ENCODE data around the gene HERPUD1. TPM values are rescaled to one million over a fixed set of nuclear protein-coding genes. Genes with fewer than 3 reads are reported as not detected.
A peak's percentile ranks its signal among the peaks of the same experiment; 100 is the strongest.

Gene HERPUD1
- total RNA-seq, 1 donor from 2014 or later = 251 TPM

DNA sequence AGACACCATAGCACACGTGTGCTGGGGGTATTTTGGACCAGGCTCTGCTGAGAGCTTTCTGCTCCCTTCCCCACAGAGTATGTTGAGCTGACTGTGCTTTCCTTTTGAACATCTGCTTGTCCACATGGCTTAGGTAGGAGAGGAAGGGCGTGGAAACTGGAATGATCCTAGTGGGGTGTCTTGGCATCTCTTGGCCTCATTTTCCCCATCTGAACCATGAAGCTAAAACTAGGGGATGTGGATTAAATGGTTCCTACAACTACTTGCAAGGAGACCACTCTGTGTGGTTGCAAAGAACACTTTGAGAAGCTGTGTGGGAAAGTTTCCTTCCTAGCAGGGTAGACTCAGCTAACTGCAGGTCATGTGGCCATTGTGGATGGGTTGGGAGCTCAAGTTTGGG is 50.8 kb downstream of the HERPUD1 start:
- Mint-ChIP-seq H3K4me1 (ENCODE audit: unreplicated experiment) (peaks cover 16% of the 10 kb centered on the region), H3K9me3 (ENCODE audit: unreplicated experiment) (no peaks in the 10 kb centered on the region), H3K27ac (ENCODE audit: unreplicated experiment) (no peak overlapping the region), H3K4me3 (ENCODE audit: unreplicated experiment) (no peak overlapping the region), H3K36me3 (ENCODE audit: unreplicated experiment) (no peaks in the 10 kb centered on the region), H3K27me3 (ENCODE audit: unreplicated experiment) (no peaks in the 10 kb centered on the region)
- no peak for DNase-seq (ENCODE audit: extremely low spot score, unreplicated experiment)
- TF ChIP-seq, protein P1, sequence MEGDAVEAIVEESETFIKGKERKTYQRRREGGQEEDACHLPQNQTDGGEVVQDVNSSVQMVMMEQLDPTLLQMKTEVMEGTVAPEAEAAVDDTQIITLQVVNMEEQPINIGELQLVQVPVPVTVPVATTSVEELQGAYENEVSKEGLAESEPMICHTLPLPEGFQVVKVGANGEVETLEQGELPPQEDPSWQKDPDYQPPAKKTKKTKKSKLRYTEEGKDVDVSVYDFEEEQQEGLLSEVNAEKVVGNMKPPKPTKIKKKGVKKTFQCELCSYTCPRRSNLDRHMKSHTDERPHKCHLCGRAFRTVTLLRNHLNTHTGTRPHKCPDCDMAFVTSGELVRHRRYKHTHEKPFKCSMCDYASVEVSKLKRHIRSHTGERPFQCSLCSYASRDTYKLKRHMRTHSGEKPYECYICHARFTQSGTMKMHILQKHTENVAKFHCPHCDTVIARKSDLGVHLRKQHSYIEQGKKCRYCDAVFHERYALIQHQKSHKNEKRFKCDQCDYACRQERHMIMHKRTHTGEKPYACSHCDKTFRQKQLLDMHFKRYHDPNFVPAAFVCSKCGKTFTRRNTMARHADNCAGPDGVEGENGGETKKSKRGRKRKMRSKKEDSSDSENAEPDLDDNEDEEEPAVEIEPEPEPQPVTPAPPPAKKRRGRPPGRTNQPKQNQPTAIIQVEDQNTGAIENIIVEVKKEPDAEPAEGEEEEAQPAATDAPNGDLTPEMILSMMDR (IDR thresholded peaks at IDR 0.05) = no peak

DNA sequence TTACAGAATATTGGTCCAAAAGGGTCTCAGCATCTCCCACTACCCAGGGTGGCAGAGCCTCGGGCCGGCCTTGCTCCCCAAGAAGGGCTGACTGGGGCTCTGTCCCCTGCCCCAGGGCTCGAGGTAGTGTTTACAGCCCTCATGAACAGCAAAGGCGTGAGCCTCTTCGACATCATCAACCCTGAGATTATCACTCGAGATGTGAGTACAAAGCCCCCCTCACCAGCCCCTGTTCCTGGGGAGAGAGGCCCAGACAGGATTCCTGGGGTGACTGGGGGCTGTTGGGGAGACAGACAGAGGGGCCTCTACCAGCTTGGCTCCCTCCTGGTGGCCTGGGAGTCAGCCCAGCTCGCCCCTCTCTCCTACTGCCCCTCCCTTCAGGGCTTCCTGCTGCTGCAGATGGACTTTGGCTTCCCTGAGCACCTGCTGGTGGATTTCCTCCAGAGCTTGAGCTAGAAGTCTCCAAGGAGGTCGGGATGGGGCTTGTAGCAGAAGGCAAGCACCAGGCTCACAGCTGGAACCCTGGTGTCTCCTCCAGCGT is 51.3 kb downstream of the HERPUD1 start:
- Mint-ChIP-seq H3K4me1 (ENCODE audit: unreplicated experiment) (peaks cover 21% of the 10 kb centered on the region), H3K9me3 (ENCODE audit: unreplicated experiment) (no peaks in the 10 kb centered on the region), H3K4me3 (ENCODE audit: unreplicated experiment) (no peak overlapping the region), H3K36me3 (ENCODE audit: unreplicated experiment) (no peaks in the 10 kb centered on the region), H3K27me3 (ENCODE audit: unreplicated experiment) (no peaks in the 10 kb centered on the region), H3K27ac (ENCODE audit: unreplicated experiment) (no peak overlapping the region)
- DNase-seq (ENCODE audit: extremely low spot score, unreplicated experiment) = no peak
- TF ChIP-seq, protein P1 (IDR thresholded peaks at IDR 0.05) = no peak

DNA sequence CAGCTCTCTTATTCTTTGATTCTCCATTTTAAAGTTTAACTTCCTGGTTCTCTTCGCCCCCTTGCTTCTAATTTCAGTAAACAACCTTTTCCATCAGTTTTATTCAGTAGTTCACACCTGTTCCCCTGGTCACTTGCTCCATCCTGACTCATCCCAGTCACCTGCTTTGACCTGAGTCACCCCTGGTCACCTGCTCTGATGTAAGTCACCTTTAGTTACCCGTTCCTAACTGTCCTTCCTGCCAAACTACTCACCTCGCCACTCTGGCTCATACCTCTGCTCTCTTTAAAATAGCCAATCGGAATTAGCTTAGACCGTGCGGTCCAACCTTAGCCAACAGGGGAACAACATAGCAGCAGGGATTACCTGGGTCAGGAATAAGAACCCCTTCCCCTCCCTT is 52.7 kb downstream of the HERPUD1 start:
- DNase-seq (ENCODE audit: extremely low spot score, unreplicated experiment) = no peak
- Mint-ChIP-seq H3K36me3 (ENCODE audit: unreplicated experiment) (no peaks in the 10 kb centered on the region), H3K27ac (ENCODE audit: unreplicated experiment) (no peak overlapping the region), H3K4me1 (ENCODE audit: unreplicated experiment) (peaks cover 32% of the 10 kb centered on the region), H3K9me3 (ENCODE audit: unreplicated experiment) (no peaks in the 10 kb centered on the region), H3K4me3 (ENCODE audit: unreplicated experiment) (no peak overlapping the region), H3K27me3 (ENCODE audit: unreplicated experiment) (no peaks in the 10 kb centered on the region)
- TF ChIP-seq, protein P1 (IDR thresholded peaks at IDR 0.05) = no peak

DNA sequence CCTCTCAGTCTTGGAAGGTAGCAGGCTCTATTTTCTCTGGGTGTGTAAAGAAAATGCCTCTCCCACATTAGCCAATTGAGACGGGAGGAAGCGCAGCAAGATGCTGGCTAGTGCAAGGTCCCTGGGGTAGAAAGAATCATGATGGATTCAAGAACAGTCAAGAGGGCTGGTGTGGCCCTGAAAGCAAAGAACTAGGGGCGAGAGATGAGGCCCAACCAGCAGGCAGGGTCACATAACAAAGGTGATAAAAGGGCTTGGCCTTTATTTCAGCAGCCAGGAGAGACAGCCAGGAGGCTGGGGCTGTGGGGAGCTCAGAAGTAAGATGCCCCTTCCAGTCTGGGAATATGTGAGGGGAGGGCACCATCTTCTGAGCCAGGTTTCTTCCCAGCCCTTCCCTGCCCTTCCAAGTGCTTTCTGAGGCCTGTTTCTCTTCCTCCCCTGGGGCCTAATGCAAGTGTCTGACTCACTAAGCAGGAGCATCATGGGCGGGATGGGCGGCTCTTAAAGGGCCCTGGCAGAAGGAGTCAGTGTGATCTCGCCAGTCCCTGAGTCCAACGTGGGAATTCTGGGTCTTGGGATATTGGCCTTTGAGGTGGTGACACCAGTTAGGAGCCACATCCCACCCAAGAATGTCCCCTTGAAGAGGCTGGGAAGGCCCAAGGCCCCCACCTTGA is 53.5 kb downstream of the HERPUD1 start:
- Mint-ChIP-seq H3K27me3 (ENCODE audit: unreplicated experiment) (no peaks in the 10 kb centered on the region), H3K9me3 (ENCODE audit: unreplicated experiment) (no peaks in the 10 kb centered on the region), H3K4me1 (ENCODE audit: unreplicated experiment) (peaks cover 40% of the 10 kb centered on the region), H3K36me3 (ENCODE audit: unreplicated experiment) (no peaks in the 10 kb centered on the region), H3K4me3 (ENCODE audit: unreplicated experiment) (no peak overlapping the region), H3K27ac (ENCODE audit: unreplicated experiment) (peak overlapping the region; percentile 73)
- TF ChIP-seq, protein P1 (IDR thresholded peaks at IDR 0.05) = no peak
- no peak for DNase-seq (ENCODE audit: extremely low spot score, unreplicated experiment)

DNA sequence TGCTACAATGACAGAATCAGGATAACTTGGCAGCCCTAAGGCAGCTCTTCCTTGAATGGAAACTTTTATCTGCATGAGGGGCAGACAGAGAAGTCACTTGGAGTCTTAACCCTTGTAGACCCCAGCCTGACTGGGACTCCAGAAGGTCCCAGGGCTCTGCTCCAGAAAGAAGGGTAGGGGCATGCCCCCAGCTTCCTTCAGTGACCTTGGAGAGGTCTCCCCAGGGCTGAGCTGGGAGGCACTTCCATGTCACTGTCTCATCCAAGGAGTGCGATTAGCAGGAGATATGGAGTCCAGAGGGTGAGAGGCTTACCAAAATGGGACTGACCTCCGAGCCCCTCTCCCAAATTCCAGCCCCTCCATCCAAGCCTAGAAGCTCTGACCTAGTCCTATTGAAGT is 54.0 kb downstream of the HERPUD1 start:
- peaks cover 44% of the 10 kb centered on the region for H3K4me1 Mint-ChIP-seq (ENCODE audit: unreplicated experiment)
- no peaks in the 10 kb centered on the region for H3K9me3 Mint-ChIP-seq (ENCODE audit: unreplicated experiment)
- TF ChIP-seq, protein P1 (IDR thresholded peaks at IDR 0.05) = no peak
- H3K36me3 Mint-ChIP-seq (ENCODE audit: unreplicated experiment) = no peaks in the 10 kb centered on the region
- H3K27me3 Mint-ChIP-seq (ENCODE audit: unreplicated experiment) = no peaks in the 10 kb centered on the region
- H3K4me3 Mint-ChIP-seq (ENCODE audit: unreplicated experiment) = no peak overlapping the region
- DNase-seq (ENCODE audit: extremely low spot score, unreplicated experiment) = no peak
- H3K27ac Mint-ChIP-seq (ENCODE audit: unreplicated experiment) = peak overlapping the region; percentile 62

Measured in osteocyte (in vitro differentiated cells).